HepG2 (cell line): ENCODE results near the gene AP2A2. TPM values are rescaled to one million over a fixed set of nuclear protein-coding genes. Genes with fewer than 3 reads are reported as not detected.

Experiments used
- ATM ChIP-seq: fragments of 450-650 bp; IDR thresholded peaks from 2 replicates; pipeline ENCODE4 v1.7.1; 2017; ENCODE audit warnings: mild to moderate bottlenecking, borderline replicate concordance
- CC2D1A ChIP-seq: sonication (generic); formaldehyde crosslinking; IDR thresholded peaks from 2 replicates; pipeline ENCODE4 v1.8.1; 2023; ENCODE audit warnings: mild to moderate bottlenecking, missing genetic modification reagents
- E2F2 ChIP-seq: sonication (generic); formaldehyde crosslinking; IDR thresholded peaks from 2 replicates; pipeline ENCODE4 v1.4.0; 2020; ENCODE audit warnings: missing genetic modification reagents, borderline replicate concordance
- EEA1 ChIP-seq: sonication (generic); formaldehyde crosslinking; IDR thresholded peaks from 2 replicates; pipeline ENCODE4 v1.5.1; 2020; ENCODE audit warnings: mild to moderate bottlenecking, missing genetic modification reagents, borderline replicate concordance
- FOXO4 ChIP-seq: sonication (generic); formaldehyde crosslinking; conservative IDR thresholded peaks from 2 replicates; pipeline ENCODE4 v1.8.1; 2023; ENCODE audit warnings: missing genetic modification reagents
- GRHL1 ChIP-seq: sonication (generic); formaldehyde crosslinking; conservative IDR thresholded peaks from 2 replicates; pipeline ENCODE4 v1.8.0; 2022; ENCODE audit warnings: missing genetic modification reagents
- GTF3A ChIP-seq: sonication (generic); formaldehyde crosslinking; conservative IDR thresholded peaks from 2 replicates; pipeline ENCODE4 v1.4.0; 2020; ENCODE audit warnings: mild to moderate bottlenecking, missing genetic modification reagents
- MTA1 ChIP-seq: sonication (generic); formaldehyde crosslinking; IDR thresholded peaks from 2 replicates; pipeline ENCODE4 v1.4.0; 2020; ENCODE audit warnings: missing genetic modification reagents, mild to moderate bottlenecking, borderline replicate concordance
- NRL ChIP-seq: sonication (generic); formaldehyde crosslinking; IDR thresholded peaks from 2 replicates; pipeline ENCODE4 v1.5.0; 2020; ENCODE audit warnings: missing genetic modification reagents, mild to moderate bottlenecking, moderate library complexity, borderline replicate concordance
- PBX2 ChIP-seq: IDR thresholded peaks from 2 replicates; pipeline ENCODE4 v1.6.1; 2016; ENCODE audit warnings: control low read depth
- SMC3 ChIP-seq: IDR thresholded peaks from 2 replicates; pipeline ENCODE4 v1.6.1; 2011; ENCODE audit warnings: low read length, improper control_type of control experiment
- STAG1 ChIP-seq: sonication (generic); formaldehyde crosslinking; IDR thresholded peaks from 2 replicates; pipeline ENCODE4 v1.4.0; 2020; ENCODE audit warnings: missing genetic modification reagents
- TGIF2 ChIP-seq: IDR thresholded peaks from 2 replicates; pipeline ENCODE4 v1.6.1; 2016; ENCODE audit warnings: control low read depth, missing compliant biosample characterization
- USF2 ChIP-seq, 2 experiments: sonication (generic) in 1 of 2; formaldehyde crosslinking in 1 of 2; IDR thresholded peaks; 2 replicates each; pipeline versions ENCODE4 v1.5.1 to v1.6.1; 2011 to 2020; ENCODE audit warnings: borderline replicate concordance in 1 of 2, low read depth in 1 of 2, low read length in 1 of 2, mild to moderate bottlenecking in 1 of 2, missing genetic modification reagents in 1 of 2, moderate library complexity in 1 of 2
- ZBTB33 ChIP-seq: sonication (generic); formaldehyde crosslinking; IDR thresholded peaks from 2 replicates; pipeline ENCODE4 v1.4.0; 2020; ENCODE audit warnings: missing genetic modification reagents
- ZBTB38 ChIP-seq: sonication (generic); formaldehyde crosslinking; IDR thresholded peaks from 2 replicates; pipeline ENCODE4 v1.5.1; 2020; ENCODE audit warnings: mild to moderate bottlenecking, missing genetic modification reagents
- ZNF138 ChIP-seq: sonication (generic); formaldehyde crosslinking; IDR thresholded peaks from 2 replicates; pipeline ENCODE4 v1.5.0; 2020; ENCODE audit warnings: mild to moderate bottlenecking, low read depth, missing genetic modification reagents
- ZNF839 ChIP-seq: sonication (generic); formaldehyde crosslinking; IDR thresholded peaks from 2 replicates; pipeline ENCODE4 v1.4.0; 2020; ENCODE audit warnings: missing genetic modification reagents, mild to moderate bottlenecking, borderline replicate concordance
- polyA plus RNA-seq, 8 experiments: library from polyadenylated mRNA; depleted of rRNA in 3 of 8; stranded (reverse) in 7 of 8; unstranded in 1 of 8; fragments of >200 nt; fragmentation: Illumina TruSeq in 4 of 8; extraction: Trizol in 4 of 8; gene quantifications; 2 replicates each; pipeline versions ENCODE4 v1.2.1 to v1.2.3, GENCODE V29; 2011 to 2016; ENCODE audit warnings: low read depth in 4 of 8, missing spikeins in 1 of 8, mixed read lengths in 1 of 8; ENCODE audit not compliant: insufficient read depth in 1 of 8
- total RNA-seq, 5 experiments: library from RNA; depleted of rRNA; stranded (reverse); fragments of >200 nt; fragmentation: Illumina TruSeq; extraction: Trizol; gene quantifications; 2 replicates each; pipeline ENCODE4 v1.2.3, GENCODE V29; 2016; ENCODE audit warnings: low read depth in 1 of 5

Gene AP2A2
- total and polyA plus RNA-seq, 2 of the 13 experiments (the other 11 are each of a cell fraction or from before 2014, with no cell fraction given), result 25.7 to 75.7 TPM

GRCh38 chr11:898540-899190 is 27.0 kb upstream of the AP2A2 start (continued):
- TF ChIP-seq CC2D1A (no peak), ZBTB38 (CRISPR knock-in tag) (peak; percentile 82; the same call in 1 of the 2 replicates), ATM (no peak), ZNF138 (CRISPR knock-in tag) (no peak), SMC3 (peak; percentile 44), ZBTB33 (CRISPR knock-in tag) (peak; percentile 95), GTF3A (no peak), E2F2 (CRISPR knock-in tag) (no peak), TGIF2 (CRISPR knock-in tag) (no peak), MTA1 (CRISPR knock-in tag) (no peak), STAG1 (CRISPR knock-in tag) (peak; percentile 90), NRL (CRISPR knock-in tag) (no peak), GRHL1 (CRISPR knock-in tag) (no peak), USF2 (IDR thresholded peaks at IDR 0.05; ENCODE audit: low read depth, low read length) (peak; percentile 10; the same call in 1 of the 2 replicates), USF2 (CRISPR knock-in tag; IDR thresholded peaks at IDR 0.05; ENCODE audit: borderline replicate concordance) (no peak; the same call in 1 of the 2 replicates), ZNF839 (CRISPR knock-in tag) (no peak), EEA1 (CRISPR knock-in tag) (no peak), PBX2 (CRISPR knock-in tag) (no peak), FOXO4 (no peak)
